Measurements from ENCODE around the gene ILDR1.
"Not testable (repeated sequence)": the region's sequence is repeated elsewhere in the genome, so short reads cannot be mapped to it uniquely, and the experiment has no call there.

ILDR1 gene

DNA sequence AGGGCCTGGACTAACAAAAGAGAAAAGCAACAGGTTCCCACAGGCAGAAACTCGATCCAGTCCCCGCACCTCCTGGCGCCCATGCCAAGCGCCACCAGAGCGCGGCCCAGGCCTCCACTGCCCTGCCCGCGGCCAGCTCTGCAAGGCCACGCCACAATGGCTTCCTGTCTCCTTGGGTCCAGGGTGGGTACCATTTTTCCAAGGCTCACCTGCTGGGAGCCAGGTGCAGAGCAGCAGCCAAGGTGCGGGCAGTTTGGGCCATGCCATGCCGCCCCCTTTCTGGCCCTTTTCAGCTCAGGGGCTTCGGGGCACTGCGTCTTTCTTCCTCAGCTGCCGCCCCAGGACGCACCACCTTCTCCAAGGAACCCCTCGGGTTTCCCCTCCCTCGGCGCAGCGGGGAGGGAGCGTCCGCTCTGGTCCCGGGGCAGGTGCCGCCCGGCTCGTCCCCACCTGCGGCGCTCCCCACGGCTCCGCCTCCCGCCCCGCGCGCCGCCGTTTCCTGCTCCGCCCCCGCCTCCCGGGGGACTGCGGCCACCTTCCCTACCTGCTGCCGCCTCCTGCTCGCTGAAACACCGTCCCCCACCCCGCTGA is at the start of gene ILDR1:
ILDR1 (minus strand) TSS at position 437 of the 591 bp plus-strand sequence; CDS start at position 267, 170 bp downstream.
- DNase-seq = peak; percentile 54

DNA sequence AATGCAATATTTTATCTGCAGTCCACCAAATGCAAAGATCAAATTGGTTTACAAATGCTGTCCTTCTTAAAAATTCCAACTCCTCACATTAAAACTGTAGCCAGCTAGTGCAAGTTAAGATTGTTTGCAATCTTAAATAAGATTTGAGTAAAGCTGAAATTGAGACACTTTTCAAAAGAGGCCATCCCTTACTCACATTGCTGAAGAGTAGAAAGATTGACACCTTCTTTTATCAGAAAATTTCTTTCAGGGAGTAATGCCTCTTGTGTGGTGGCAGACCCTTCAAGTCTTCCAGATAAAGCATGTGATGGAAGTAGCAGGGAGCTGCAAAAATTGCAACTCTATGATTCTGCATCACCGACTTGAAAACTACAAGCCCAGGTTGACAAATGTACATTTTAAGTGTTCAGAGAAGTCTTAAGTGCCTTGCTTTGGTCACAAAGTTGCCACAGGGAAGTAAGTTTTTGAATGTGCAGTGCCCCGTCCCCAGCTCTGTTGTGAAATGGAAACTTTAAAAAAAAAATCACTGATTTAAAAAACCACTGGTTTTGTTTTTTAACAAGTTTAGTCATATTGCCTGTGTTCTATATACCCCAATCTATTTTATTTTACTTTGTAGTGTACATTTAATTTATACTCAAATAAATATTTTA is 45.7 kb upstream of the ILDR1 start:
- DNase-seq = no peak

DNA sequence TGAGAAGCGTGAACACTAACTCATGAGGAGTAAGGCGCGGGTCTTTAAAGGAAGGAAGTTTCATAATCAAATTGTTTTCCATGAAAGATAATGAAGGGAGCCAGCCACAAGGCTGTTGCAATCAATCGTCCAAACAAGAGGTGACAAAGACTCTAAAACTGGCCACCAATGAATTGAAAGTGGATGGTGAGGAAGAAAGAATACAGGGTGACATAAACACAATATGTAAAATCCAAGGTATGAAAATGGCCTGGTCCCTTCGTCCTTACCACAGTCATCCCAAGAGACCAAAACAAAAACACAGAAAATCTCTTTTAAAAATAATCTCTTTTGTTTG is 45.1 kb upstream of the ILDR1 start:
- no peak for DNase-seq

DNA sequence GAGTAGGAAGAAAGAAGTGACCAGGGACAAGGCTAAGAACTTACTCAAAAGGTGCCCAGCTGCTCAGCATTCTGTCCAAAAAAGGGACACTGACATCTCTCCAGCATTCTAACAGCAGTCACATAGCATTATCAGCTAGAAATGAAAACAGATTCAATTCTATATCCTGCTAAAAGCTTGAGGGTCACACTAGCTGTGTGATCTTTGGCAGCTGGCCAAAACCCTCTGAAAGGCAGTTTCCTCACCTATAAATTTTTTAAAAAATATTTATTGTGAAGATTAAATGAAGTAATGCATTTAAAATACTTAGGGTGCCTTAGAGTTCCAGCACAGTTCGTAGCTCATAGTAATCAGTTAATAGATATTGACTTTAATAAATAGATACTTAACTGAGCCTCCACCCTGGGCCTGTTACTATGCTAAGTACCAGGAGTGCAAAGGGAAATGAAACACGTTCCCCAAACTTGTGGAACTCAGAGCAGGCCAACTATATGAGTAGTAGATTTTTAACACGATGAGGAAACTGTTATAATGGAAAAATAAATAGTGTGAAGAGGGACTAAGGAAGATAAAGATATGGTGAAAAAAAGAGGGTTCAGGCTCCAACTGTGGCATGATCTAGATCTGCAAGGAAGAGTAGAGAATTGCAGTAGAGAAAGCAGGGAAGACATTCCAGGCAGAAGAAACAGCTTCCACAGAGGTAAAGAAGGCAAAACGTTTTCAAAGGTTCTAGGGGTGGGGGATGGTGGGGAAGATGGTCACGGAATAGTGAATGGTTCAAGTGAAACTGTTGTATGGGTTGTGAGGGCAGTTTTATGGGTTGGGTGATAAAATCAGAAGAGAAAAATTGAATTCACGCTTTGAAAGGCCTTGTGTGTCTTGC is 44.5 kb upstream of the ILDR1 start:
- no peak for DNase-seq

DNA sequence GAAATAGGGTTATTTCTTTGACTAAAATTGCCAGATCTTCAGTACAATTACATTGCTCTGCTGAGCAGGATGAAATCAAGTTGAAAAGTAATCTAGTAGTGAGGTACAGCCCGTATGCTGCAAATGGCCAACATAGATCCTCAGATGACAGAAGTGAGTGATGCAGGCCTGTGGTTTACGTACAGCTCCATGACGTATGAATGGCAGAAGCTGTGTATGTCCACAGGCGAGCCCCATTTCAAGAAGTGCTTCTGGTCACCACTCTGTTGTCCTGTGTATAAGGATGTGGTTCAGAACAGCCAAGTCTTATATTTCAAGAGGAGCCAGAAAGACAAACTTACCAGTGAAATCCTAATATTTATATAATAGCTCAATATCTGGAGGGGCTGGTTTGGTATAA is 42.3 kb upstream of the ILDR1 start:
- DNase-seq = no peak

DNA sequence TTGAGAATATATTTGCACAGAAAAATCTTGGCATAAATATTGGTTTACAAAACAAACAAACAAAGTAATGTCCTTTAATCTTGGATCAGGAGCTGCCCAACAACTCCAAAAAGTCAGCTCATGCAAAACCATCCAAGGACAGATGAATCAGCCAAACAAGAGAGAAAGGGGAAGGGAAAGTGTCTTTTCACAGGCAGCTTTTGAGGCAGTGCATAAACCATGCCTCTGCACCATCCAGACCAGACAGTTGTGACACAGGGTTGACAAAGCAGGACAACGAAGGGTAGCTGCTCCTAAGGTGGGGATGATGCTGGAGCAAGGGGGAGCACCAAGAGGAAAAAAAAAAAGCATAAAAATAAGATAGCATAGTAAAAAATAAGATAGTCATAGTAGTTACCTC is 41.9 kb upstream of the ILDR1 start:
- no peak for DNase-seq

DNA sequence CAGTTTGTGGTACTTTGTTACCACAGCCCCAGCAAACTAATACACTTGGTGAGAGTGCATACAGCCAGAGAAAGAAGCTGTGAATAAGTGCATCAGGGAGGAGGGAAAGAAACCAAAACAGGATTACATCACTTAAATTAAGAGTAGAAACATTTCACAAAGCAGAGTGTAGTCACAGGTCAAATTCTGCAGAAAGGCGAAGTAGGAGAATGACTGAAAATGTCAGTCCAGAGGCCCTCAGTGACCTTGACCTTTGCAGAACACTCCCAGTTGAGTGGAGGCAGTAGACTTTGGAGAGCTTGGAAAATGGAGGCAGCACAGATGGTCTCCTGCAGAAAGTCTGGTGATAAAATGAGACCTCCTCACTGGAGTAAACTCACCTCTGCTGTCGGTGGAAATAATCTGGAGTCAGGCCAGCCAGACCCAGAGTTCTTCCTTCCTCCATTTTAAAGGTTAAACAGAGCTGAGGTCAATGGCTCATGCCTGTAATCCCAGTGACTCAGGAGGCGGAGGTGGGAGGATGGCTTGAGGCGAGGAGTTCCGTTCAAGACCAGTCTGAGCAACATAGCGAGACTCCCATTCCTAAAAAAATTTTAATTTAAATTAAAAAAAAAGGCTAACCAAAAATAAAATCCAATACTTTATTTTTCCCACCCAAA is 38.1 kb upstream of the ILDR1 start:
- no peak for DNase-seq

DNA sequence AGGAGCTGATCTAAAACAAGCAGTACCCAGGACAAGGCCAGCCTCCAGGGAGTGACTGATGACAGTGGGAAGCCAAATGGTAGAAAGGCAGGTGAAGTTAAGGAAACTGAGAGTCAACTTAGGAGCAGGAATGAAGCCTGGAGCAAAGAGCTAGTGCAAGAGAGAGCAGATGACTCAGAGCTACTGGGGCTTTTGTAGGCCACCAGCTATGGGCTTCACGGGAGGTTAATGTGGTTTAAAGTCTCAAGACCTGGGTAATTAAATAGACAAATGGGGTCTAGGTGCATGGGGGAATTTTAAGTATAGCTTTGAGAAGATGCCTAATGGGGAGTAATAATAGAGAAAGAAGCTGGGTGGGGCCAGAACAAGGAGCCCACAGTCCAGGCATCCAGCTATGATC is 36.2 kb upstream of the ILDR1 start:
- no peak for DNase-seq

DNA sequence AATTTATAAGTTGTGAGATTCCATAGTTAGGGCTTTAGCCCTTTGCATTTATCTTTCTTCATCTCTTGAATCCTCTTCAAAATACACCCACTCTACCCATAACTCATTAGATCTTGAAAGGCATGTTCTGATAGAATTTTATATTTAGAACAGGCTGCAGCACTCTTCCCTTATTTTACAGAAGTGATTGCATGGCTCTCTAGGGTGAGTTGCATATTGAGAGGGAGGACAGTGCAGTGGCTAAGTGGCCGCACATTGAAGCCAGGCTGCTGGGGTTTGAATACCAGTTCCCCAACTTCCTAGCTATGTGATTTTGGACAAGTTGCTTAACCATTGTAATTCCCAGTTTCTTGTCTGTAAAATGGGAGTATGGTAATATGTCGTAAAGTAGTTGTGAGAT is 35.6 kb upstream of the ILDR1 start:
- no peak for DNase-seq

DNA sequence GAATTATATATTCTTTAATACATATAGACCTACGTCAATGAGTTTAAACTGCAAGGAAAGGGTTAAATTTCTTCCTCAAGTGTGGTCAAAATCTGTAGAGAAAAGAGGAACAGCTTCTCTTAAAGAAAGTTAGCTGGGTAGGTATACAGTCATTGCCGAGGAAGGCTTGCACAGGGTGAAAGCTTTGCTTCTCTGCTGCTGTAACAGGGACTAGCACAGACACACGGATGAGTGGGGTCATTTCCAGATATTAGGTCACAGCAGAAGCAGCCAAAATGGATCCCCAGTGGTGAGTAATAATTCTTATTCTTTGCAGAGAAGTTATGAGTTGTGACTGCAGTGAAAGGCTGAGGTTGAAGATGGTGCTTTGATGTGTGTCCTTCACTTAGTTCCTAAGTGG is 33.2 kb upstream of the ILDR1 start, which contains the start of gene CD86:
CD86 (plus strand) TSS at position 148 of the 400 bp plus-strand sequence; CDS start at position 276, 128 bp downstream.
- no peak for DNase-seq

DNA sequence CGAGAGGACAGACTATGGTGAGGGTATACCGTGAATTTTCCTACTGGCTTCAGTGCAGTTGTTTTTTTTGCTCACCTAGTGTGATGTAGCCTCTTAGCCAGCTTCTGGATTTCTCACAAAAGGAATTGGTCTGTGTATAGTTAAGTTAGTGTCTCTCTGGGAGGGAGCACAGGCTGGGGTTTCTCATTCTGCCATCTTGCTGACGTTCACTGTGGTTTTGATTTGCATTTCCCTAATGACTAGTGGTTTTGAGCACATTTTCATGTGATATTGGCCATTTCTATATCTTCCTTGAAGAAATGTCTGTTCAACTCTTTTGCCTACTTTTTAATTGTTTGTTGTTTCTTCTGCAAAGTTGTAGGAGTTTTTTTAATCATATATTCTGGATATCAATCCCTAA is 30.9 kb upstream of the ILDR1 start:
- no peak for DNase-seq

DNA sequence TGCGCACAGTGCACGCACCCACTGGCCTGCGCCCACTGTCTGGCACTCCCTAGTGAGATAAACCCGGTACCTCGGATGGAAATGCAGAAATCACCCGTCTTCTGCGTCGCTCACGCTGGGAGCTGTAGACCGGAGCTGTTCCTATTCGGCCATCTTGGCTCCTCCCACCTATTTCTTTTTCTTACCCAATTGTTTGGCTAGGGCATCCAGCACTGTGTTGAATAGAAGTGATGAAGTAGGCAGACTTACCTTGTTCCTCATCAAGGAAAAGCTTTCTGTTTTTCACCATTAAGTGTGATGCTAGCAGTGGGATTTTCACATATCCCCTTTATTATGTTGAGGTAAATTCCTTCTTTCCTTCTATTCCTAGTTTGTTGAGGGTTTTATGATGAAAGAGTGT is 25.7 kb upstream of the ILDR1 start:
- not testable (repeated sequence) for DNase-seq

DNA sequence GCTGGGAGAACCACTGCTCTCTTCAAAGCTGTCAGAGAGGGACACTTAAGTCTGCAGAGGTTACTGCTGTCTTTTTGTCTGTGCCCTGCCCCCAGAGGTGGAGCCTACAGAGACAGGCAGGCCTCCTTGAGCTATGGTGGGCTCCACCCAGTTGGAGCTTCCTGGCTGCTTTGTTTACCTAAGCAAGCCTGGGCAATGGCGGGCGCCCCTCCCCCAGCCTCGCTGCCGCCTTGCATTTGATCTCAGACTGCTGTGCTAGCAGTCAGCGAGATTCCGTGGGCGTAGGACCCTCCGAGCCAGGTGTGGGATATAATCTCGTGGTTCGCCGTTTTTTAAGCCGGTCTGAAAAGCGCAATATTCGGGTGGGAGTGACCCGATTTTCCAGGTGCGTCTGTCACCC is 25.2 kb upstream of the ILDR1 start:
- DNase-seq = not testable (repeated sequence)

DNA sequence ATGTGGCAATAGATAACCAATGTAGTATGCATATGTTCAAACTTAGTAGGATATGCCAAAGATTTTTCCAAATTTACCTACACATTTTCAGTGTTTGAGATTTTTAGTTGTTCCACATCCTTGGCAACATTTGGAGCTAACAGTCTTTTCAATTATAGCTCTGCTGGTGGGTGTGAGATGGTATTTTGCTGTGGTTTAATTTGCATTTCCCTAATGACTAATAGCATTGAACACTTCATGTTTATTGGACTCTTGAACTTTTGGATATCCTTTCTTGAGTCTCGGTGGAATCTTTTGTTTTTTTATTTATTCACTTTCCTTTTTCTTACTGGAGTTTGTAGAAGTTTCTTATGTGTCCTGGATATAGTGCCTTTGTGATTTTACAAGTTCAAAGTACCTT is 11.0 kb upstream of the ILDR1 start:
- DNase-seq = no peak

DNA sequence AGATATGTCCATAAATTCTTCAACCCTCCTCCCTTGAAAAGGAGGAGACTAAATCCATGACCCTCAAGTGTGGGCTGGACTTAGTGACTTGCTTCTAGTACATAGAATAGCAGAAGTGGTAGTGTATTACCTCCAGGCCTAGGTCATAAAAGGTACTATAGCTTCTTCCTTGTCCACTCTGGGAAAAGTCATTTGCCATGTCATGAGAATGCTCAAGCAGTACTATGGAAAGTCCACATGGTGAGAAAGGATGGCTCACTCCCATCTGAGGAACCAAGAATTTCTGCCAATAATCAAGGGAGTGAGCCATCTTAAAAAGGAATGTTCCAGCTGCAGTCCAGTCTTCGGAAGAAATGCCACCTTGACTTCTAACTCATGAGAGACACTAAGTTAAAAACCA is 10.5 kb upstream of the ILDR1 start:
- no peak for DNase-seq

DNA sequence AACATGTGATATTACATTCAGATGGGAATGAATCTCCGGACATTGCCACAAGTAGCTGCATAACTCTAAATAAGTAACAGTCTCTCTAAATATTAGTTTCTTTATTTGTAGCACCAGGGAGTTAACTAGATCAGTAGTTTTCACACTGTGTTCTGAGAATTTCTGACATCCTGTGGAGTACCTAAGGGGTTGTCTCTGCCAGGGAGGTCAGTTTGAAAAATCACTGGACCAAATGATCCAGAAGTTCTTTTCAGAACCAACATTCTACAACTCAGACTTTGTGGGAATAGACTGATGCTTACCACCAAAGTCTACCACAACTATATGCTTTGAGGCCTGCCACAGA is 9.0 kb upstream of the ILDR1 start:
- no peak for DNase-seq

DNA sequence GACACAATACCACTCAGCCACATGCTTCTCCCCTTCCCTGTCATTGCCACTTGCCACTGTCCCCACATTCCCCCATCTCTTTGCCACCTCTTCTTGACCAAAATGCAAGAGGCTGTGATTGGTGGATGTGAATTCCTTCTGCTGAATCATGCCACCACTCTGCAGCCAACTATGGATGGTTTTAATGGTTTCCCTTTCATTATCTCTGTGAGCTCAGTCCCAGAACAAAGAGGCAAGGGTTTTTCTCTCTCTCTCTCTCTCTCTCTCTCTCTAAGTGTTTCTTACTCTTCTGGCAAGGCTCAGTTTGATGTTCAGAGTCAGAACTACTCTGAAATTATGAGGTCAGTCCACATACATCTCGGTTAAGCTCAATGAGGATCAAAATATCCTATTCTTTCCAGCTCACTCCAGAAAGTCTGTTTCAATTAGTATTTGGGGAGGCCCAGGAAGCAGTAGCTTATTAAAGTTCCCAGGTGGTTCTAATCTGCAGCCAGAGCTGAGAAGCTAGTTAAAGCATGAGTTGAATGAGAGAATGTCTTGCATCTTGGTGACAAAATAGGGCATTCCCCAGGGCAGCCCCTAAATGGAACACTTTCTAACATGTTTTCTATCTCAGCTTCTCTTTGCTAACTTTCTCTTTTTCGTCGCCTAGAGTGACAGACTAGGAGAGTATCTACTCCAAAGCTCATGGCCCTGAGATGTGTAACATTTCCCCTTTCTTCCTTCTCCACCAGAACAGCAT is 8.5 kb upstream of the ILDR1 start:
- DNase-seq = no peak

DNA sequence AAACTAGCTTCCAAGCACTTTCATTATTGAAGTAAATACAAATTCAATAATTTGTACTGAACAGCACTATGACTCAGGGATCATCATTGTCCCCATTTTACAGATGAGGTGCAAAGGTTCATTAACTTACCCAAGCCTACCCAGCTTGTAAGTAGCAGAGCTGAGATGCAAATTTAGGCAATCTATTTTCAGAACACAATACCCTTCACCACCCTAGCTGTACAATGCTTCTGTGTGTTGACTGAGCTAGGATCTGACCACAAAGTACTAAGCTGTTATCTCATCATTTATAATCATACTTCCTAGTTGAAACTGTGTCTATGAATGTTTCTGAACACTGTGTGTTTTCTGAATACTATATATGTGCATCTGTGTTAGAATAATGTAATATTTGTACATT is 3.2 kb upstream of the ILDR1 start:
- DNase-seq = no peak

DNA sequence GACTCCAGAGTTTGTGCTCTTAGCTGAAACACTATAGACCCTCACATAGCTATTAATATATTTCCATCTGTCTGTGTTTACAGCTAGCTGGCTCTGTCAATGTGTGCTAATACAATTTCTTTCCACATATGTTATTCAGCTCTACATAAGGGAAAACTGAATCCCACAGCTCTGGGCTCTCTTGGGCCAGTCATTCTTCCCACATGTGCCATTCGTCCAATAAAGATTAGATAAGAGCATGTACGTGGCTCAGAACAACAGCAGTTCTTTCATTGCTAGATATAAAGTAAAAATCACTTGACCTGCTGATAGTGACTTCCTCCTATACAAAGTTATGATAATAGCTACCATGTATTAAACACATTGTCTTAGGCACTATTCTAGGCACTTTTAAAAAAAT is 2.8 kb upstream of the ILDR1 start:
- DNase-seq = no peak

DNA sequence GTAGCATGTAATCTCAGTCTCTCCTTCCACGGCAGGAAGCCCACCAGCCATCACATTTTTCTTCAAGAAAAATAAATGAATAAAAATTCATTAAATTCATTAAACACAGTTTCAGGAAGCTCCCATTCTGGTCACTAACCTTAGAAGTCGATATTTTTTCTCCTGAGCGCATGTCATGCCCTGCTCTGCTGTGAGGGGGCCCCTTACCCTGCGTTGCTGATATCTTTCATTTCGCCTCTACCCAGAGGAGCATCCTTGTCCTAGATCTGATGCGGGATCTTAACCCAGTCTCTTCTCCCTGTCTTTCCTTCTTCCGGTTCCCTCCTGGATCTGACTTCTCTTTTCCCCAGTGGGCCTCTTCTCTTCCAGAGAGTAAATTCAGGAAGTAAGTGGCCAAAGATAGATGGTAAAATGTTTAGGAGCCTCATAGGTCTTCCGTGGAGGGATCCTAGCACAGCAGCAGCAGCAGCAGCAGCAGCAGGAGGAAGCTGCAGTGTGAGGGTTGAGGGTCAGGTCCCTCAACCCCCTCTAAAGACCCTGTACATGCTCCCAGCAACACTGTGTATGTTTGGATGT is 1.4 kb upstream of the ILDR1 start:
- DNase-seq = no peak

DNA sequence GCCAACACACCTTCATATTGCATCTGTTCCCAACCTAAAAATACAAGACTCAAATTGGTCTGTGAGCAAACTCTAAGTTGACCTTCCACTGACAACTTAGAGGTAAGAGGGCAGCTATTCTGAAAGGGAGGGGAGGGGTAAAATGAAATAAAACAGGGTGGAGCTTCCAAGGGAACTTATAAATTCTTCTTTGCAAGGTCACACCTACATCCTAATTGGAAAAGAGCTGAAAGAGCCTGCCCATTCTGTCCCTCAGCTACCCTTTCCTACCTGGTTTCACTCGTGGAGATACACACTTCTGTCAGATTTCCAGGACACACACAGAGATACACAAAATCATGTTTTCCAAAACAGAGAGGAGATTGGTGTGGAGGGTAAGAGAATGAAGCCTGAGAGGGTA is 1.0 kb downstream of the ILDR1 start:
- no peak for DNase-seq

DNA sequence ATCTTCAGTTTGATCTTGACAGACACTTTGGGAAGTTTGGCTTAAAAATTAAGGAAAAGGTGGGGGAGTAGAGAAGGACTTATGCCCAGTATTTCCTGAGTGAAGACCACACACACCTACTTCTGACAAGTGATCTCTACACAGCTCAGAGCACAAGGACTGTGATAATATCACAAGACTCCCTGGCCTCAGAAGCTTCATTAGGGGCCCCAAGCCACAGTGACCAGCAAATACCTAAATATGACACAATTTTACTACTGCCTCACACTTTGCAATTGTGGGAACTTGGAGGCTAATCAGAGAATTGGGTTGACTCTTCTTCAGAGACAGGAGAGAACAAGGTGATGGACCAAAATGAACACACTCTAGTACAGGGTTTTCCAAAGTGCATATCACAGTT is 2.6 kb downstream of the ILDR1 start:
- no peak for DNase-seq

DNA sequence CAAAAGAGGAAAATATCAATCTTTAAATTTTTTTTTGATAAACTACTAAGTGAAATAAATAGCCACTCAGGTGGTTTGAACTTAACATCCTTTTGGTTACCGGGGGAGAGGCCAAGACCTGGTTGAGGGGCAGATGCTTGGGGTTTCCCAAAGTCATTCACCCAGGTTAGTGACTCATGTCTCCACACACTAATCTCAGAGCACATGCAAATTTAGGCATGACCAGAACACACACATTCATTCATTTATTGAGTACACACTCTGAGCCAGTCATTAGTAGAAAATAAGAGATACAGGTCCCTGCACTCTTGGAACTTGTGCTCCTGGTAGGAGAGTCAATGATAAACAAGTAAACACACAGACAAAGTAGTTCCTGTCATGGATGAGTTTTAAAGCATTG is 7.3 kb downstream of the ILDR1 start:
- no peak for DNase-seq
